Inflammatory macrophage treated with lipopolysaccharide for 1 hour (primary cell): ENCODE results near the gene OTOA.
A peak's percentile ranks its signal among the peaks of the same experiment; 100 is the strongest.
"Not testable (repeated sequence)": the region's sequence is repeated elsewhere in the genome, so short reads cannot be mapped to it uniquely, and the experiment has no call there.

Source experiments
- DNase-seq, 2 donors: peaks; one replicate each; pipeline ENCODE4 v3.0.0-alpha.2; 2020 to 2022

OTOA gene

GRCh38 chr16:21642861-21643260, 20.9 kb upstream of the OTOA start:
- peak in 1 of 2 donors; percentile 16 for DNase-seq

- no peak for DNase-seq
Measured at GRCh38 chr16:21643785-21644184, 20.0 kb upstream of the OTOA start.

- no peak for DNase-seq
Measured at GRCh38 chr16:21644674-21645073, 19.1 kb upstream of the OTOA start.

GRCh38 chr16:21645261-21645721, 18.5 kb upstream of the OTOA start:
- peak; percentile 70 to 72 for DNase-seq

- peak; percentile 21 to 63 for DNase-seq
Measured at GRCh38 chr16:21646091-21646490, 17.7 kb upstream of the OTOA start.

GRCh38 chr16:21646721-21647561, 16.8 kb upstream of the OTOA start:
- no peak for DNase-seq

- no peak for DNase-seq
Measured at GRCh38 chr16:21647562-21648164, 16.1 kb upstream of the OTOA start.

GRCh38 chr16:21649826-21650406, 13.9 kb upstream of the OTOA start:
- DNase-seq: peak; percentile 65

GRCh38 chr16:21650521-21650920, 13.2 kb upstream of the OTOA start:
- DNase-seq: peak; percentile 95 to 97

GRCh38 chr16:21651515-21651914, 12.3 kb upstream of the OTOA start:
- DNase-seq: peak; percentile 47 to 50

GRCh38 chr16:21652453-21652852, 11.3 kb upstream of the OTOA start, which contains the start of gene IGSF6:
Gene IGSF6 (minus strand): TSS chr16:21652608. CDS start chr16:21652598, 10 bp downstream.
- DNase-seq: peak; percentile 93 to 94

- DNase-seq: peak; percentile 47 to 68
Measured at GRCh38 chr16:21653571-21653970, 10.2 kb upstream of the OTOA start.

GRCh38 chr16:21654466-21654865, 9.3 kb upstream of the OTOA start:
- peak; percentile 54 to 72 for DNase-seq

- no peak for DNase-seq
Measured at GRCh38 chr16:21654881-21655280, 8.9 kb upstream of the OTOA start.

- DNase-seq: peak; percentile 59 to 82
Measured at GRCh38 chr16:21656795-21657768, 6.7 kb upstream of the OTOA start.

- peak; percentile 37 to 65 for DNase-seq
Measured at GRCh38 chr16:21659124-21659523, 4.6 kb upstream of the OTOA start.

- DNase-seq: no peak
Measured at GRCh38 chr16:21664801-21665492, 1.2 kb downstream of the OTOA start.

GRCh38 chr16:21666772-21667171, 3.0 kb downstream of the OTOA start:
- DNase-seq: no peak

GRCh38 chr16:21667575-21667974, 3.8 kb downstream of the OTOA start:
- no peak for DNase-seq

GRCh38 chr16:21673469-21673868, 9.7 kb downstream of the OTOA start:
- DNase-seq: no peak

- not testable (repeated sequence) for DNase-seq
Measured at GRCh38 chr16:21674456-21674855, 10.7 kb downstream of the OTOA start.

- not testable (repeated sequence) for DNase-seq
Measured at GRCh38 chr16:21680714-21681113, 16.9 kb downstream of the OTOA start.
